ELR (cell line): ENCODE data around the gene ABCA2.

Experiments
- DNase-seq: peaks from one replicate; pipeline ENCODE4 v3.0.0-alpha.2; 2015; ENCODE audit warnings: low read depth

Gene ABCA2

GRCh38 chr9:136964171-136964689, 63.8 kb downstream of the ABCA2 start:
- no peak for DNase-seq

DNA sequence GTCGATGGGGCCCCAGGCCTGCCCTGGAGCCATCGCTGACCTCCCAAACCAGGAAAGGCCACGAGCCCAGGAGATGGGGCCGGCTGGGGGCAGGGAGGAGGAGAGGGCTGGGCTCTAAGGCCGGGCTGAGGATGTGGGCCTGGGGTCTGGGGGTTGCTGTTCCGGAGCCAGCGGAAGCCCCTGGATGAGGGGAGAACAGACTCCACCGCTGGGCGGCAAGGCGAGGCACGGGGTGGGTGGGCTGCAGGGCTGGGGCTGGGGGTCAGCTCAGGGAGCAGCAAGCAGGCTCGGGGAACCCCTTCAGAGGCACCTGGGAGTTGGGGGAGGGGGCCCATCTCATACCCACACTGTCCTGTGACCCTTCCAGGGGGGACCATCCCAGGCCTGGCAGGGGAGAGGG, 64.3 kb downstream of the ABCA2 start:
- no peak for DNase-seq

GRCh38 chr9:136963341-136963740, 64.7 kb downstream of the ABCA2 start:
- no peak for DNase-seq

GRCh38 chr9:136962701-136963248, 65.3 kb downstream of the ABCA2 start:
- DNase-seq: no peak

DNA sequence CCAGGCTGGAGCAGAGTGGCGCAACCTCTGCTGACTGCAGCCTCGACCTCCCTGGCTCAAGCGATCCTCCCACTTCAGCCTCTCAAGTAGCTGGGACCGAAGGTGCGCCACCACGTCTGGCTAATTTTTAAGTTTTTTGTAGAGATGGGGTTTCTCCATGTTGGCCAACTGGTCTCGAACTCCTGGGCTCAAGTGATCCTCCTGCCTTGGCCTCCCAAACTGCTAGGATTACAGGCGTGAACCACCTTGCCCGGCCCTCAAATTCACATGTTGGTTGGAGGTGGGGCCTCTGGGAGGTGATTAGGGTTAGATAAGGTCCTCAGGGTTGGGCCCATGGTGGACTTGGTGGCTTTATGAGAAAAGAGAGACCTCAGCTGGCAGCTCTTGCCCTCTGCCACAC, 65.9 kb downstream of the ABCA2 start:
- no peak for DNase-seq

GRCh38 chr9:136961279-136962065, 66.6 kb downstream of the ABCA2 start:
- no peak for DNase-seq

DNA sequence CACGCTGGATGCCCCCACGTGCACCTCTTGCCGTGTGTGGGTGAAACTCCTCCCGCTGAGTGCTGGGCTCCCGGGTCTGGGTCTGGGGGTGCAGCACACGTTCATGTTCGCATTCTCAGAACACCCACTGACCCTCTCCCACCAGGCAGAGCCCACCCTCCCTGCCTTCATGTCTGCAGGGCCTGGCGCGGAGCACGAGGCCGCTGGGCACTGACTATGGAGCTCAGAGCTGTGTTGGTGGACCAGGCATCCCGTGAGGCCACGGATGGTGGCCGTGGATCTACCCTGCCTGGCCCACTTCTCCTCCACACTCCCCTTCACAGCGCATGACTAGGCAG, 67.1 kb downstream of the ABCA2 start:
- no peak for DNase-seq

GRCh38 chr9:136960212-136960937, 67.7 kb downstream of the ABCA2 start:
- no peak for DNase-seq

GRCh38 chr9:136958898-136959850, 68.9 kb downstream of the ABCA2 start:
- DNase-seq: no peak

- DNase-seq: no peak
Measured at GRCh38 chr9:136958473-136958872, 69.6 kb downstream of the ABCA2 start.

GRCh38 chr9:136957901-136958300, 70.1 kb downstream of the ABCA2 start:
- DNase-seq: no peak

- no peak for DNase-seq
Measured at GRCh38 chr9:136957461-136957860, 70.6 kb downstream of the ABCA2 start.
